ENCODE results near the gene TLR4. TPM values are rescaled to one million over a fixed set of nuclear protein-coding genes. Genes with fewer than 3 reads are reported as not detected.

TLR4 gene
- polyA plus RNA-seq, 2 of the 4 experiments (the other 2 are of a cell fraction): 0.03 to 0.04 TPM

DNA sequence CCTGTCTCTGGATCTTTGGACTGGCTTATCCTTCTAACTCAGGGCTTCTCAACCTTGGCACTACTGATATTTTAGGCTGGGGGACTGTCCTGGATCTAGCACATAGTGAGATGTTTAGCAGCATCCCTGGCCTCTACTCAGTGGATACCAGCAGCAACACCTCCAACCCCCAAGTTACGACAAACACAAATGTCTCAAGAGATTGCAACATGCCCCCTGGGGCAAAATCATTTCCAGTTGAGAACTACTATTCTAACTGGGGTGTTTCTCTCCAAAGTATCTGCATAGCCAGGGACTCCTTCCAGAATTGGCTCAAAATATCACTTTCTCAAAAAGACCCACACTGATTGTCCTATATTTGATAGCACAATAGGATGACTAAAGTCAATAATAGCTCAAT is 7.2 kb upstream of the TLR4 start:
- 0% methylated on average over 1 of the region's 1 CpG for WGBS (ENCODE audit: missing lambda C conversion rate)
- H3K4me1 ChIP-seq: no peaks in the 10 kb centered on the region
- ATAC-seq (no peak), DNase-seq (ENCODE audit: low read depth in 1 of 2, low spot score in 1 of 2) (no peak), FAIRE-seq (no peak)
- H3K27ac ChIP-seq: no peak overlapping the region
- CTCF ChIA-PET: no interaction called here
- POLR2A ChIA-PET: no interaction called here
- no peaks in the 10 kb centered on the region for H3K9me3 ChIP-seq
- H3K4me2 ChIP-seq: no peak overlapping the region
- no peak overlapping the region for H3K4me3 ChIP-seq
- no peak for TF ChIP-seq CBX2 (IDR thresholded peaks at IDR 0.05; ENCODE audit: borderline replicate concordance, low read depth)
- TF ChIP-seq, protein P1, sequence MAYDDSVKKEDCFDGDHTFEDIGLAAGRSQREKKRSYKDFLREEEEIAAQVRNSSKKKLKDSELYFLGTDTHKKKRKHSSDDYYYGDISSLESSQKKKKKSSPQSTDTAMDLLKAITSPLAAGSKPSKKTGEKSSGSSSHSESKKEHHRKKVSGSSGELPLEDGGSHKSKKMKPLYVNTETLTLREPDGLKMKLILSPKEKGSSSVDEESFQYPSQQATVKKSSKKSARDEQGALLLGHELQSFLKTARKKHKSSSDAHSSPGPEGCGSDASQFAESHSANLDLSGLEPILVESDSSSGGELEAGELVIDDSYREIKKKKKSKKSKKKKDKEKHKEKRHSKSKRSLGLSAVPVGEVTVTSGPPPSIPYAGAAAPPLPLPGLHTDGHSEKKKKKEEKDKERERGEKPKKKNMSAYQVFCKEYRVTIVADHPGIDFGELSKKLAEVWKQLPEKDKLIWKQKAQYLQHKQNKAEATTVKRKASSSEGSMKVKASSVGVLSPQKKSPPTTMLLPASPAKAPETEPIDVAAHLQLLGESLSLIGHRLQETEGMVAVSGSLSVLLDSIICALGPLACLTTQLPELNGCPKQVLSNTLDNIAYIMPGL (CRISPR knock-in tag; IDR thresholded peaks at IDR 0.05; ENCODE audit: borderline replicate concordance): no peak
- TF ChIP-seq CTCF (IDR thresholded peaks at IDR 0.05): no peak
- TF ChIP-seq RARB (CRISPR knock-in tag; IDR thresholded peaks at IDR 0.05): no peak
- no peak for TF ChIP-seq RCOR1 (IDR thresholded peaks at IDR 0.05; ENCODE audit: low read depth, low read length)
- no peak for TF ChIP-seq HDAC2 (IDR thresholded peaks at IDR 0.05)
- TF ChIP-seq MYC (IDR thresholded peaks at IDR 0.05; ENCODE audit: borderline replicate concordance, low read length): no peak
- TF ChIP-seq GATA3 (IDR thresholded peaks at IDR 0.05; ENCODE audit: borderline replicate concordance): no peak
- TF ChIP-seq RFX5 (IDR thresholded peaks at IDR 0.05): no peak

DNA sequence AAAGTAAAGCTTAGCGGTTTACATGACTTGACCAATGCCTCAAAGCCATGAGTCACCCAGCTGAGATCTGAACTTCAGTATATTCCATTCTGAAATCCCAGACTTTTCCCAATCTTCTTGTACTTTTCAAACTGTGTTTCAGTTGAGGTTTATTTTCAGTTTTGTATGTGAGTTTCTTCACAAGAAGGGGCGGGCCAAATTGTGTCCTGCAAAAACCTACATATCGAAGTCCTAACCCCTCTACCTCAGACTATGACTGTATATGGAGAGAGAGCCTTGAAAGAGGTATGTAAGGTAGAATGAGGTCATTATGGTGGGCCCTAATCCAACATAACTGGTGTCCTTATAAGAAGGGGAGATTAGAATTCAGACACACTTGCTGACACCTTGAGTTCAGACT is 666 bp upstream of the TLR4 start:
- H3K4me1 ChIP-seq: no peaks in the 10 kb centered on the region
- no peak for TF ChIP-seq ZFP36 (IDR thresholded peaks at IDR 0.05; ENCODE audit: borderline replicate concordance, partially characterized antibody)
- no peak for TF ChIP-seq CHD4 (IDR thresholded peaks at IDR 0.05; ENCODE audit: borderline replicate concordance)
- no peak for TF ChIP-seq JUNB (IDR thresholded peaks at IDR 0.05)
- no peak for TF ChIP-seq CBX2 (IDR thresholded peaks at IDR 0.05; ENCODE audit: borderline replicate concordance, low read depth)
- TF ChIP-seq MAX (IDR thresholded peaks at IDR 0.05): no peak
- TF ChIP-seq POLR2AphosphoS2 (conservative IDR thresholded peaks at IDR 0.05; ENCODE audit: low read length): no peak
- TF ChIP-seq HOXB13 (CRISPR knock-in tag; IDR thresholded peaks at IDR 0.05; ENCODE audit: low read depth): no peak
- TF ChIP-seq, protein P2, sequence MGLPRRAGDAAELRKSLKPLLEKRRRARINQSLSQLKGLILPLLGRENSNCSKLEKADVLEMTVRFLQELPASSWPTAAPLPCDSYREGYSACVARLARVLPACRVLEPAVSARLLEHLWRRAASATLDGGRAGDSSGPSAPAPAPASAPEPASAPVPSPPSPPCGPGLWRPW (IDR thresholded peaks at IDR 0.05): no peak
- no peak for TF ChIP-seq ZC3H11A (IDR thresholded peaks at IDR 0.05)
- TF ChIP-seq ZNF302 (CRISPR knock-in tag; IDR thresholded peaks at IDR 0.05): no peak
- no peak for TF ChIP-seq HEYL (CRISPR knock-in tag; IDR thresholded peaks at IDR 0.05)
- H3K27ac ChIP-seq: no peak overlapping the region
- ChIA-PET CTCF (interaction anchor here (0.6 to 2.1 kb wide), 2 partner anchors 11 to 26 kb away, joined by 3 to 7 read pairs; no protein-coding TSS in a partner anchor), POLR2A (no interaction called here)
- DNase-seq (ENCODE audit: low read depth in 1 of 2, low spot score in 1 of 2) (no peak), FAIRE-seq (no peak), ATAC-seq (no peak)
- 15% methylated on average over 3 of the region's 3 CpGs for WGBS (ENCODE audit: missing lambda C conversion rate)
- H3K4me2 ChIP-seq: peak overlapping the region; percentile 57
- H3K9me3 ChIP-seq: no peaks in the 10 kb centered on the region
- no peak overlapping the region for H3K4me3 ChIP-seq

GRCh38 chr9:117704597-117704996 is 394 bp downstream of the TLR4 start:
- FAIRE-seq (no peak), DNase-seq (ENCODE audit: low read depth in 1 of 2, low spot score in 1 of 2) (no peak), ATAC-seq (no peak)
- ChIA-PET POLR2A (no interaction called here), CTCF (no interaction called here)
- Histone ChIP-seq H3K4me2 (peak overlapping the region; percentile 57; the same call in 2 of the 3 replicates), H3K4me1 (no peaks in the 10 kb centered on the region), H3K9me3 (no peaks in the 10 kb centered on the region), H3K27ac (no peak overlapping the region), H3K4me3 (no peak overlapping the region)
- 26% methylated on average over 1 of the region's 1 CpG for WGBS (ENCODE audit: missing lambda C conversion rate)
- TF ChIP-seq TP53 (CRISPR knock-in tag; IDR thresholded peaks at IDR 0.05): no peak
- no peak for TF ChIP-seq KDM5A (IDR thresholded peaks at IDR 0.05)
- TF ChIP-seq ZNF302 (CRISPR knock-in tag; IDR thresholded peaks at IDR 0.05): no peak
- no peak for TF ChIP-seq ELK1 (IDR thresholded peaks at IDR 0.05; ENCODE audit: low read depth, low read length)
- no peak for TF ChIP-seq FOSB (CRISPR knock-in tag; IDR thresholded peaks at IDR 0.05)
- no peak for TF ChIP-seq ZFP36 (IDR thresholded peaks at IDR 0.05; ENCODE audit: borderline replicate concordance, partially characterized antibody)
- no peak for TF ChIP-seq RARB (CRISPR knock-in tag; IDR thresholded peaks at IDR 0.05)
- TF ChIP-seq, protein P3, sequence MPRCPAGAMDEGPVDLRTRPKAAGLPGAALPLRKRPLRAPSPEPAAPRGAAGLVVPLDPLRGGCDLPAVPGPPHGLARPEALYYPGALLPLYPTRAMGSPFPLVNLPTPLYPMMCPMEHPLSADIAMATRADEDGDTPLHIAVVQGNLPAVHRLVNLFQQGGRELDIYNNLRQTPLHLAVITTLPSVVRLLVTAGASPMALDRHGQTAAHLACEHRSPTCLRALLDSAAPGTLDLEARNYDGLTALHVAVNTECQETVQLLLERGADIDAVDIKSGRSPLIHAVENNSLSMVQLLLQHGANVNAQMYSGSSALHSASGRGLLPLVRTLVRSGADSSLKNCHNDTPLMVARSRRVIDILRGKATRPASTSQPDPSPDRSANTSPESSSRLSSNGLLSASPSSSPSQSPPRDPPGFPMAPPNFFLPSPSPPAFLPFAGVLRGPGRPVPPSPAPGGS (IDR thresholded peaks at IDR 0.05): no peak
- no peak for TF ChIP-seq CHD4 (IDR thresholded peaks at IDR 0.05; ENCODE audit: borderline replicate concordance)
- no peak for TF ChIP-seq HOXA7 (CRISPR knock-in tag; IDR thresholded peaks at IDR 0.05)
- no peak for TF ChIP-seq JUN (IDR thresholded peaks at IDR 0.05)
- no peak for TF ChIP-seq POLR2AphosphoS2 (conservative IDR thresholded peaks at IDR 0.05; ENCODE audit: low read length)
- no peak for TF ChIP-seq RNF2 (IDR thresholded peaks at IDR 0.05; ENCODE audit: borderline replicate concordance, low read depth)
- no peak for TF ChIP-seq HEYL (CRISPR knock-in tag; IDR thresholded peaks at IDR 0.05)

Data from A549 (cell line).